Astrocyte (in vitro differentiated cells and primary cell): ENCODE measurements around the gene VEGFD. TPM values are rescaled to one million over a fixed set of nuclear protein-coding genes. Genes with fewer than 3 reads are reported as not detected.

Experiments
- DNase-seq: peaks from one replicate; pipeline ENCODE4 v3.0.0-alpha.2; 2010; ENCODE audit warnings: low read depth
- FAIRE-seq: peaks from 2 replicates; lab custom pipeline; 2011; peaks lifted over from hg19 to GRCh38; lab: Jason Lieb, UNC
- H2AFZ ChIP-seq: 2 replicates; pipeline ENCODE4 v1.6.0; 2012; ENCODE audit warnings: low read depth, low read length, inconsistent platforms
- H3K27ac ChIP-seq: 2 replicates; pipeline ENCODE4 v1.5.1; 2011; ENCODE audit warnings: low read depth, low read length, inconsistent platforms
- H3K27me3 ChIP-seq: 2 replicates; pipeline ENCODE4 v1.6.0; 2011; ENCODE audit warnings: low read length, inconsistent platforms; ENCODE audit not compliant: insufficient read depth
- H3K36me3 ChIP-seq: 2 replicates; pipeline ENCODE4 v1.5.1; 2011; ENCODE audit warnings: low read length, inconsistent platforms; ENCODE audit not compliant: insufficient read depth
- H3K4me1 ChIP-seq: 2 replicates; pipeline ENCODE4 v1.5.1; 2011; ENCODE audit warnings: low read length, inconsistent platforms; ENCODE audit not compliant: insufficient read depth
- H3K4me2 ChIP-seq: 2 replicates; pipeline ENCODE4 v1.6.0; 2012; ENCODE audit warnings: low read length, inconsistent platforms
- H3K4me3 ChIP-seq: 2 replicates; pipeline ENCODE4 v1.5.1; 2011; ENCODE audit warnings: low read depth, mild to moderate bottlenecking, low read length, inconsistent platforms; ENCODE audit not compliant: insufficient read depth
- H3K79me2 ChIP-seq: 2 replicates; pipeline ENCODE4 v1.6.0; 2012; ENCODE audit warnings: mild to moderate bottlenecking, low read length, inconsistent platforms; ENCODE audit not compliant: insufficient read depth
- H3K9ac ChIP-seq: 2 replicates; pipeline ENCODE4 v1.6.0; 2012; ENCODE audit warnings: mild to moderate bottlenecking, low read length, inconsistent platforms
- H3K9me3 ChIP-seq: 2 replicates; pipeline ENCODE4 v1.5.1; 2012; ENCODE audit warnings: low read depth, mild to moderate bottlenecking, low read length, inconsistent platforms; ENCODE audit not compliant: insufficient read depth
- H4K20me1 ChIP-seq: 2 replicates; pipeline ENCODE4 v1.6.0; 2012; ENCODE audit warnings: low read length, inconsistent platforms; ENCODE audit not compliant: insufficient read depth
- H3K27ac Mint-ChIP-seq: one replicate; pipeline ENCODE4 v1.8.0; 2021; ENCODE audit warnings: mild to moderate bottlenecking, mixed read lengths; ENCODE audit not compliant: unreplicated experiment
- H3K27me3 Mint-ChIP-seq: one replicate; pipeline ENCODE4 v1.8.0; 2021; ENCODE audit warnings: low read depth, mixed read lengths; ENCODE audit not compliant: unreplicated experiment
- H3K36me3 Mint-ChIP-seq: one replicate; pipeline ENCODE4 v1.8.0; 2021; ENCODE audit warnings: low read depth, mixed read lengths; ENCODE audit not compliant: unreplicated experiment
- H3K4me1 Mint-ChIP-seq: one replicate; pipeline ENCODE4 v1.8.0; 2021; ENCODE audit warnings: low read depth, mixed read lengths; ENCODE audit not compliant: unreplicated experiment
- H3K4me3 Mint-ChIP-seq: one replicate; pipeline ENCODE4 v1.8.0; 2021; ENCODE audit warnings: mild to moderate bottlenecking, moderate library complexity, mixed read lengths; ENCODE audit not compliant: unreplicated experiment
- H3K9me3 Mint-ChIP-seq: one replicate; pipeline ENCODE4 v1.8.0; 2021; ENCODE audit warnings: mild to moderate bottlenecking, mixed read lengths; ENCODE audit not compliant: unreplicated experiment
- EZH2 ChIP-seq: IDR thresholded peaks from 2 replicates; pipeline ENCODE4 v1.6.1; 2012; ENCODE audit warnings: mild to moderate bottlenecking, low read length, inconsistent platforms; ENCODE audit not compliant: insufficient read depth
- total RNA-seq: library from RNA; stranded (reverse); gene quantifications from 2 replicates; pipeline ENCODE4 v1.2.1, GENCODE V29; 2021
- TF ChIP-seq, protein P1 (sequence below): IDR thresholded peaks from 2 replicates; pipeline ENCODE4 v1.5.1; 2011; ENCODE audit warnings: low read depth, mild to moderate bottlenecking, inconsistent platforms, low read length, moderate library complexity; ENCODE audit not compliant: insufficient read depth

Gene VEGFD
- total RNA-seq, 1 donor from 2014 or later = not detected

DNA sequence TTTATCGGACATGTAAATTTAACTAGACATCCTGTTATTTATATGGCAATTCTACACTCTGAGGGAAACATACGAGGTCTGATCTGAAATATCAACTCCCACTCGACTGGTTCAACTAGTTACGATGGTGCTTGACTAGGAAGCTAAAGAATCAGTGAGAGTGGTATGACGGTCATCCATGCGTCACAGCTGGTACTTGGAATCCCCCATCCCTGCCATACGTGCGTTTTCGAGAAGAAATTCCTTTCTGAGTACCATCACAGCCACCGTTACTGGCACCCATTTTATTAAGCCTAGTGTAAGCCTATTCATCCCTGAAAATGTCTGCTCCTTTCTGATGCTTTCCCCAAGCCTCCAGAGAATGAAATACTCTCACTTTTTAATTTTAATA is 48.2 kb downstream of the VEGFD start:
- Histone ChIP-seq H3K9ac (peak overlapping the region; percentile 84), H3K4me1 (peaks cover 4% of the 10 kb centered on the region), H3K9me3 (no peaks in the 10 kb centered on the region), H3K36me3 (peaks cover 2% of the 10 kb centered on the region), H3K4me2 (peak overlapping the region; percentile 86), H3K4me3 (peak overlapping the region; percentile 83), H3K79me2 (peaks cover 17% of the 10 kb centered on the region), H3K27me3 (peaks cover 3% of the 10 kb centered on the region), H2AFZ (peak overlapping the region; percentile 59), H4K20me1 (no peaks in the 10 kb centered on the region), H3K27ac (peak overlapping the region; percentile 81)
- Mint-ChIP-seq H3K27ac (peak overlapping the region; percentile 91), H3K4me1 (no peaks in the 10 kb centered on the region), H3K4me3 (peak overlapping the region; percentile 96), H3K9me3 (no peaks in the 10 kb centered on the region), H3K27me3 (no peaks in the 10 kb centered on the region), H3K36me3 (no peaks in the 10 kb centered on the region)
- no peak for TF ChIP-seq EZH2
- TF ChIP-seq, protein P1, sequence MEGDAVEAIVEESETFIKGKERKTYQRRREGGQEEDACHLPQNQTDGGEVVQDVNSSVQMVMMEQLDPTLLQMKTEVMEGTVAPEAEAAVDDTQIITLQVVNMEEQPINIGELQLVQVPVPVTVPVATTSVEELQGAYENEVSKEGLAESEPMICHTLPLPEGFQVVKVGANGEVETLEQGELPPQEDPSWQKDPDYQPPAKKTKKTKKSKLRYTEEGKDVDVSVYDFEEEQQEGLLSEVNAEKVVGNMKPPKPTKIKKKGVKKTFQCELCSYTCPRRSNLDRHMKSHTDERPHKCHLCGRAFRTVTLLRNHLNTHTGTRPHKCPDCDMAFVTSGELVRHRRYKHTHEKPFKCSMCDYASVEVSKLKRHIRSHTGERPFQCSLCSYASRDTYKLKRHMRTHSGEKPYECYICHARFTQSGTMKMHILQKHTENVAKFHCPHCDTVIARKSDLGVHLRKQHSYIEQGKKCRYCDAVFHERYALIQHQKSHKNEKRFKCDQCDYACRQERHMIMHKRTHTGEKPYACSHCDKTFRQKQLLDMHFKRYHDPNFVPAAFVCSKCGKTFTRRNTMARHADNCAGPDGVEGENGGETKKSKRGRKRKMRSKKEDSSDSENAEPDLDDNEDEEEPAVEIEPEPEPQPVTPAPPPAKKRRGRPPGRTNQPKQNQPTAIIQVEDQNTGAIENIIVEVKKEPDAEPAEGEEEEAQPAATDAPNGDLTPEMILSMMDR = no peak
- DNase-seq = peak; percentile 68
- FAIRE-seq = no peak

DNA sequence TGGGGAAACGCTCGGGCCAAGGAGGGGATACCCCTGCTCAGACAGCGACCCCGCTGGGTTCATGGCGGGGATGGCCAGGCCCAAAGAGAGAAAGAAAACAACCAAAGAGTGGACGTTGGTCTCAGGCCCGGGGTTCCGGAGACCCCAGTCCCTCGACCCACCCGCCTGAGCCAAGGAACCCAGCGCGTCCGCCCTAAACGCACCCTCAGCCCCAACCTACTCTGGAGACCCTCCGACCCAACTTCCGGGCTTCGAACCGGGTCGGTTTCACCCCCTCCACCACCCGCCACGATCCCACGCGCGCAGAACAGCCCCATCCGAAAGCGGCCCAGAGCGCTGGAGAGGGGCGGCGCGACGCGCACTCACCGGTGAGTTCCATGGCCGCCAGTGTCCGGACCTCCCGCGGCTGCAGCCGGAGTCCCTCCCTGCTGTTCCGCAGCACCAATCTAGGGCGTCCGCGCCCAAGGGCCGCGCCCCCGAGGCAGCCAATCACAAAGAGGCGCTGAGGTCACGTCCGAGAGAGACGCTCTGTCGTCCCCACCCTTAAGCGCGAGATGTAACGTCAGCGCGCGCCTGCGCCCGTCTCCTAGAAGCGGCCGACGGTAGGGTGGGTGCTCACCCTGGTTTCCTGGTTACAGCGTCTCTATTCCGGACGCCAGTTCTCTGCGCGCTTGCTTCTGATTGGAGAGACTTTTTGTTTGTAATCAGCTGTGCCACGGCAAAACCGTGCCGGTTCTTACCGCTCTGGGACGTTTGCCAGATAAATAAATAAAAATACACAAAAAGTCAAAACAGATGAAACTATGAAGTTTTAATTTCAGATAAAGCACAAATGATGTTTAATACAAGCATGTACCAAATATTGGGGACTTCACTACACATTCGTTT is 48.8 kb downstream of the VEGFD start, which contains the start of gene PIGA:
Gene PIGA (minus strand): TSS at position 389 of the 888 bp plus-strand sequence. CDS start 3,593 bp downstream, outside the sequence.
- no peaks in the 10 kb centered on the region for H3K36me3 Mint-ChIP-seq
- H3K4me3 Mint-ChIP-seq = peak within 1 kb of the TSS; percentile 96
- peak; percentile 92 for DNase-seq
- peak within 1 kb of the TSS; percentile 80 for H2AFZ ChIP-seq
- H3K79me2 ChIP-seq = peaks cover 17% of the 10 kb centered on the region
- H3K4me1 Mint-ChIP-seq = no peaks in the 10 kb centered on the region
- no peaks in the 10 kb centered on the region for H3K9me3 Mint-ChIP-seq
- H3K27ac ChIP-seq = peak within 1 kb of the TSS; percentile 91
- peaks cover 2% of the 10 kb centered on the region for H3K36me3 ChIP-seq
- peak within 1 kb of the TSS; percentile 91 for H3K27ac Mint-ChIP-seq
- no peaks in the 10 kb centered on the region for H3K9me3 ChIP-seq
- peaks cover 3% of the 10 kb centered on the region for H3K27me3 ChIP-seq
- peak within 1 kb of the TSS; percentile 98 for H3K9ac ChIP-seq
- peaks cover 4% of the 10 kb centered on the region for H3K4me1 ChIP-seq
- H3K27me3 Mint-ChIP-seq = no peaks in the 10 kb centered on the region
- H3K4me2 ChIP-seq = peak within 1 kb of the TSS; percentile 96
- peak within 1 kb of the TSS; percentile 83 for H3K4me3 ChIP-seq
- H4K20me1 ChIP-seq = no peaks in the 10 kb centered on the region
- peak; percentile 89 for FAIRE-seq
- TF ChIP-seq EZH2 = no peak
- TF ChIP-seq, protein P1 = no peak
